Stimulated activated effector memory CD8-positive, alpha-beta T cell treated with anti-CD3 and anti-CD28 coated beads, Interleukin-12 subunit alpha, Interleukin-12 subunit beta, amount 100 ng/mL, for 72 hours (primary cell): ENCODE results near the gene HNRNPAB.

Experiments
- ATAC-seq: fragments of 150-1000 bp; cut with Tn5 transposase; 2 replicates; pipeline ENCODE4 v1.10.0; 2021
- DNase-seq, 2 donors: peaks; one replicate each; pipeline ENCODE4 v3.0.0; 2021 to 2022; ENCODE audit warnings: low spot score in 2 of 2
- H3K27ac Mint-ChIP-seq: one replicate; pipeline ENCODE4 v1.8.0; 2022; ENCODE audit warnings: mild to moderate bottlenecking, mixed read lengths
- H3K36me3 Mint-ChIP-seq: one replicate; pipeline ENCODE4 v1.8.0; 2022; ENCODE audit warnings: mild to moderate bottlenecking, mixed read lengths
- H3K4me1 Mint-ChIP-seq: one replicate; pipeline ENCODE4 v1.8.0; 2022; ENCODE audit warnings: mixed read lengths
- H3K4me3 Mint-ChIP-seq: one replicate; pipeline ENCODE4 v1.8.0; 2022; ENCODE audit warnings: mild to moderate bottlenecking, mixed read lengths
- H3K9me3 Mint-ChIP-seq: one replicate; pipeline ENCODE4 v1.8.0; 2022; ENCODE audit warnings: mixed read lengths

The HNRNPAB gene

GRCh38 chr5:178214160-178214803 is 9.9 kb downstream of the HNRNPAB start:
- Mint-ChIP-seq H3K4me1 (peaks cover 44% of the 10 kb centered on the region), H3K9me3 (no peaks in the 10 kb centered on the region), H3K4me3 (no peak overlapping the region), H3K36me3 (peaks cover 100% of the 10 kb centered on the region), H3K27ac (peak overlapping the region; percentile 91)
- DNase-seq = no peak
- no peak for ATAC-seq

GRCh38 chr5:178215280-178216002 is 11.1 kb downstream of the HNRNPAB start:
- no peaks in the 10 kb centered on the region for H3K9me3 Mint-ChIP-seq
- peak overlapping the region; percentile 91 for H3K27ac Mint-ChIP-seq
- peaks cover 34% of the 10 kb centered on the region for H3K4me1 Mint-ChIP-seq
- peaks cover 100% of the 10 kb centered on the region for H3K36me3 Mint-ChIP-seq
- DNase-seq (no peak), ATAC-seq (no peak)
- no peak overlapping the region for H3K4me3 Mint-ChIP-seq

GRCh38 chr5:178216088-178216534 is 11.8 kb downstream of the HNRNPAB start:
- H3K4me1 Mint-ChIP-seq = peaks cover 38% of the 10 kb centered on the region
- H3K27ac Mint-ChIP-seq = peak overlapping the region; percentile 91
- ATAC-seq = no peak
- DNase-seq = no peak
- H3K4me3 Mint-ChIP-seq = no peak overlapping the region
- no peaks in the 10 kb centered on the region for H3K9me3 Mint-ChIP-seq
- H3K36me3 Mint-ChIP-seq = peaks cover 98% of the 10 kb centered on the region

GRCh38 chr5:178216779-178217178 is 12.4 kb downstream of the HNRNPAB start:
- ATAC-seq (no peak), DNase-seq (no peak)
- H3K9me3 Mint-ChIP-seq = no peaks in the 10 kb centered on the region
- no peak overlapping the region for H3K4me3 Mint-ChIP-seq
- no peak overlapping the region for H3K27ac Mint-ChIP-seq
- peaks cover 98% of the 10 kb centered on the region for H3K36me3 Mint-ChIP-seq
- H3K4me1 Mint-ChIP-seq = peaks cover 39% of the 10 kb centered on the region

GRCh38 chr5:178218237-178218776 is 14.0 kb downstream of the HNRNPAB start:
- H3K9me3 Mint-ChIP-seq = no peaks in the 10 kb centered on the region
- H3K4me1 Mint-ChIP-seq = peaks cover 47% of the 10 kb centered on the region
- no peak for DNase-seq
- ATAC-seq = no peak
- H3K36me3 Mint-ChIP-seq = peaks cover 92% of the 10 kb centered on the region
- no peak overlapping the region for H3K4me3 Mint-ChIP-seq
- no peak overlapping the region for H3K27ac Mint-ChIP-seq

GRCh38 chr5:178218827-178219226 is 14.5 kb downstream of the HNRNPAB start:
- Mint-ChIP-seq H3K27ac (no peak overlapping the region), H3K4me1 (peaks cover 49% of the 10 kb centered on the region), H3K4me3 (no peak overlapping the region), H3K9me3 (no peaks in the 10 kb centered on the region), H3K36me3 (peaks cover 92% of the 10 kb centered on the region)
- DNase-seq = no peak
- ATAC-seq = no peak

- Mint-ChIP-seq H3K4me1 (peaks cover 45% of the 10 kb centered on the region), H3K36me3 (peaks cover 92% of the 10 kb centered on the region), H3K27ac (peak overlapping the region; percentile 87), H3K4me3 (no peak overlapping the region), H3K9me3 (no peaks in the 10 kb centered on the region)
- ATAC-seq (peak; percentile 19), DNase-seq (no peak)
Observed at GRCh38 chr5:178221282-178221681, 16.9 kb downstream of the HNRNPAB start.

GRCh38 chr5:178221853-178222252 is 17.5 kb downstream of the HNRNPAB start:
- Mint-ChIP-seq H3K9me3 (no peaks in the 10 kb centered on the region), H3K4me1 (peaks cover 47% of the 10 kb centered on the region), H3K27ac (peak overlapping the region; percentile 87), H3K36me3 (peaks cover 92% of the 10 kb centered on the region), H3K4me3 (no peak overlapping the region)
- ATAC-seq = peak; percentile 24
- DNase-seq = no peak

GRCh38 chr5:178222292-178222691 is 18.0 kb downstream of the HNRNPAB start:
- Mint-ChIP-seq H3K36me3 (peaks cover 92% of the 10 kb centered on the region), H3K27ac (no peak overlapping the region), H3K9me3 (no peaks in the 10 kb centered on the region), H3K4me3 (no peak overlapping the region), H3K4me1 (peaks cover 51% of the 10 kb centered on the region)
- no peak for ATAC-seq
- no peak for DNase-seq

- ATAC-seq (no peak), DNase-seq (no peak)
- Mint-ChIP-seq H3K27ac (peak overlapping the region; percentile 91), H3K9me3 (no peaks in the 10 kb centered on the region), H3K4me1 (peaks cover 61% of the 10 kb centered on the region), H3K4me3 (no peak overlapping the region), H3K36me3 (peaks cover 92% of the 10 kb centered on the region)
Observed at GRCh38 chr5:178223196-178223773, 19.0 kb downstream of the HNRNPAB start.

- ATAC-seq = no peak
- Mint-ChIP-seq H3K27ac (peak overlapping the region; percentile 91), H3K9me3 (no peaks in the 10 kb centered on the region), H3K36me3 (peaks cover 92% of the 10 kb centered on the region), H3K4me3 (no peak overlapping the region), H3K4me1 (peaks cover 67% of the 10 kb centered on the region)
- DNase-seq = no peak
Observed at GRCh38 chr5:178223828-178224335, 19.5 kb downstream of the HNRNPAB start.

- H3K4me3 Mint-ChIP-seq = no peak overlapping the region
- ATAC-seq = no peak
- DNase-seq = no peak
- H3K36me3 Mint-ChIP-seq = peaks cover 92% of the 10 kb centered on the region
- peak overlapping the region; percentile 91 for H3K27ac Mint-ChIP-seq
- peaks cover 72% of the 10 kb centered on the region for H3K4me1 Mint-ChIP-seq
- no peaks in the 10 kb centered on the region for H3K9me3 Mint-ChIP-seq
Observed at GRCh38 chr5:178224403-178224802, 20.1 kb downstream of the HNRNPAB start.

GRCh38 chr5:178225174-178225573 is 20.8 kb downstream of the HNRNPAB start:
- no peak for ATAC-seq
- peaks cover 80% of the 10 kb centered on the region for H3K4me1 Mint-ChIP-seq

GRCh38 chr5:178227138-178227659 is 22.9 kb downstream of the HNRNPAB start:
- Mint-ChIP-seq H3K4me1 (peaks cover 79% of the 10 kb centered on the region), H3K4me3 (no peak overlapping the region), H3K9me3 (no peaks in the 10 kb centered on the region), H3K36me3 (peaks cover 93% of the 10 kb centered on the region), H3K27ac (peak overlapping the region; percentile 87)
- no peak for ATAC-seq
- no peak for DNase-seq

More at GRCh38 chr5:178225174-178225573, 20.8 kb downstream of the HNRNPAB start:
- peaks cover 92% of the 10 kb centered on the region for H3K36me3 Mint-ChIP-seq
- no peak for DNase-seq
- peak overlapping the region; percentile 75 for H3K27ac Mint-ChIP-seq
- H3K4me3 Mint-ChIP-seq = no peak overlapping the region
- H3K9me3 Mint-ChIP-seq = no peaks in the 10 kb centered on the region

- Mint-ChIP-seq H3K27ac (peak overlapping the region; percentile 87), H3K9me3 (no peaks in the 10 kb centered on the region), H3K4me3 (no peak overlapping the region), H3K4me1 (peaks cover 77% of the 10 kb centered on the region), H3K36me3 (peaks cover 91% of the 10 kb centered on the region)
- ATAC-seq (no peak), DNase-seq (no peak)
Observed at GRCh38 chr5:178227929-178228328, 23.6 kb downstream of the HNRNPAB start.
